NCI-H345 treated with DMSO at 0.1 percent for 48 hours (cell line): Measurements from ENCODE around the gene PTPRA.
"Not testable (repeated sequence)": the region's sequence is repeated elsewhere in the genome, so short reads cannot be mapped to it uniquely, and the experiment has no call there.

Experiments
- DNase-seq: peaks from one replicate; lab custom pipeline; 2025; ENCODE audit not compliant: unreplicated experiment; lab: John Stamatoyannopoulos, UW

PTPRA gene

DNA sequence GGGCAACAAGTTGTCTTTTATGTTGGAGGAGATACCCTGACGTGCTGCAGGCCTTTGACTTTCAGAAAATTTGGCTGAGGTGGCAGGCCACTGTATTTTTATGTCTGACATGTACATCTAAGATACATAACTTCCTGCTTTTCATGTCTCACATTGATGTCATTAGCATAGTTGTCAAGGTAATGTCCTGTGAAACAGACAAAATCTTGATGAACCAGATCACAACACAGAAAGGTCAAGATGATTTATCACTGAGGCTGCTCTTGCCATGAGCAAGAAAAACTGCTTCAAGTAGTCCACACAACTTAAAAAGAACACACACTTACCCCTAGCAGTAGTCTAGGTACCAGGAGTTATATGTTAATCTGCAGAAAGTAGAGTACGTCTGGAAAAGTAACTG is 120.0 kb downstream of the PTPRA start:
- DNase-seq = no peak

- no peak for DNase-seq
These were observed 122.5 kb downstream of the PTPRA start for GRCh38 chr20:2995796-2996195.

GRCh38 chr20:2998728-2999127 is 125.4 kb downstream of the PTPRA start:
- no peak for DNase-seq

DNA sequence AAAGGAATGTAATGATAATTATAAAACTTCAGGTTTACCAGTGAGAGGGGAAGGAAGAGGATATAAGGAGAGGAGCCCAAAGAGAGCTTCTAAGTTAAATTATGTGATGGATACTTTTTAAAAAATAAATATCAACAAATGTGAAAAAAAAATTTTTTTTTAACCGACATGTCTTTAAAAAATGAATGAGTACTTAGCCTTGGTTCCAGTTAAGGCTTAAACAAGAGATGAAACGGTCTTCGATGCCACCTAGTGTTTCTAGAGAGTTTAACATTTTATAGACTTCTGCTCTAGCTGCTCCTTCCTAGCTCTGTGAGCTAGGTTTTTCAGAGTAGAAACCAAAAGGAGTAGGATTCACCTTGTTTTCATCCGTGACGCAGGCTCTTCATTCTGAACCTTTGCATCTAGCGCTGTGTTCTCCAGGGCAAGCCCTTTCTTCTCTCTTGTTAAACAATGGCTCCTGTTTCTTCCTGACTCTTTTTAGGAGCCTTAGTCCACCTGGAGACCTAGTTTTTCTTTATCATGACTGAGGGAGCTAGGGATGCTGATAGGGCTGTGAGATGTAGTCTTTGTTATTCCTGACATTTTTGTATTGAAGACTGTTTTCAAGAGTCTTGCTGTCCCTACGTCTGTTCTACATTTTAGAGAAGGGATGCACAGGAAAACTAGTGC is 127.7 kb downstream of the PTPRA start:
- peak; percentile 58 for DNase-seq

DNA sequence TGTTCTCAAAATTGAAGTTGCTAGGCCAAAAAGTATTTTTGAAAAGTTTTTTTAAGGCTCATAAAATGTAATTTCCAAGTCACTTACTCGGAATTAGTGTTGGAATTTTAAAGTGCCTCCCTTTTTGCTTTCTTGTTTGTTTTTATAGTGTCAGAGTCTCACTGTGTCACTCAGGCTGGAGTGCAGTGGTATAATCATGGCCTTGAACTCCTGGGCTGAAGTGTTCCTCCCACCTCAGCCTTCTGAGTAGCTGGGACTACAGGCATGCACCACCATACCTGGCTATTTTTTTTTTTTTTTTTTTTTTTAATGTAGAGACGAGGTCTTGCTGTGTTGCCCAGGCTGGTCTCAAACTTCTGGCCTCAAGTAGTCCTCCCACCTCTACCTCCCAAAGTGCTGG is 130.1 kb downstream of the PTPRA start:
- DNase-seq = no peak

DNA sequence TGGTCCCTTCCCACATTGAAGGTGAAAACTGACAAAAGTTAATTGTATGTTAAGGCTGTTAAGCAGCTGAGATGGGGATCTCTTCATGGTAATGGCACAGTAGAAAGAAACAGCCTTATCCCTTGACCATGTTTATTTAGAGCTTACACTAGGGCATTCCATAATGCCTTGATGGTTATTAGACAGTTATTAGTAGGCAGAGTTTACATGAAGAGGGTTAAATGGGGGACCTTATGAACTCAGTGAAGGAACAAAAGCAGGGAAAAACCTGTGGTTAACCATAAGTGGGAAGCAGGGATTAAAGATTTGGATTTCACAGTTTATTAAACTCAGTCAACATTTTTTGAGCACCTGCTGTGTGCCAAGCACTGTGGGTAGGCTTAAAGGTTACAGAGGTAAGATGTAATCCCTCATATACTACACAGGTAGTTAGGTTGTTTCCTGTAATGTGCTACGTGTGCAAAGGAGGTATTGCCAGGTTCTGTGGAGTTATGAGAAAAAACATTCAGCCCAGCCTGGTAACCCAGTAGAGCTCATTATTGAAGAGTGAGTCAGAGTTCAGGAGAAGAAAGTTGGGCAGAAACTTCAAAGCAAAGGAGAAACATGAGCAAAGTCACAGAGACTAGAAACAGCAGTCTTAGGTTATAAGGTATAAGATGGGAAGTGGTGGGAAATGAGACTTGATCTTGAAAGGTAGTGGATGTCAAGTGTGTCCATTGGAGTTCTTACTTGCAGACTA is 137.9 kb downstream of the PTPRA start:
- no peak for DNase-seq

DNA sequence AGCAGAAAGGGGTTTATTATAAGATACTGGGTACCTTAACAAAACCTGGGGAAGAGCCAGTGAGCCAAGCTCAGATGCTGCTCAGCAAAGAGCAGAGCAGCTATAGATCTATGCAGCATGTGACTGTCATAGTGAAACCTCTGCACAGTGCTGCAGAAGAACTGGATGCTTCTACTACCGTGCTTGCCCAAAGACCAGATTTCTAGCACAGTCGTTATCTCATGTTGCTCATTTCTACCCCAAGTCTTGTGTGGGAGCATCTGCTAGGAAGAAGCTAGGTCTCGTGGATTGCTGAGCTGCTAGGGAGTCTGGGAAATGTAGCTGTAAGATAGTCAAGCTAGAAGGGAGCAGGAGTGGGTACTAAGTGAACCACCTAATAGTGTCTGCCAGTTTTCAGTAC is 138.5 kb downstream of the PTPRA start:
- no peak for DNase-seq

DNA sequence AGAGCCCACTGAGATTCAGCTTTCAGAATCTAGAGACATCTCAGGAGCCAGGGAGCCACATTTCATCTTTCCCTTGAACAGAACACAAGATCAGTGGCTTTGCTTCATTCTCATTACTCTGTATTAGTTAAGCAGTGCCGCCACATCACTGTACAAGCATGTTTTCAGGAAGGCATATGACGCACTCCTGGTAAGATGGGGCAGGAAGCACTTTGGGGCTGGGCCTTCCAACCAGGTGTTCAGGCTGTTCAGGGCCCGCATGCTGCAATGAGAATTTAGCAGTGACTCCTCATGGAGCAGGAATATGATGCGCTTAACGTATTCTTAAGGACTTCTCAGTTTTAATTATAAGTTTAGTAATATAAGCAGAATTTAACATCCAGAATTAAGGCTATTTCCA is 140.5 kb downstream of the PTPRA start:
- no peak for DNase-seq

DNA sequence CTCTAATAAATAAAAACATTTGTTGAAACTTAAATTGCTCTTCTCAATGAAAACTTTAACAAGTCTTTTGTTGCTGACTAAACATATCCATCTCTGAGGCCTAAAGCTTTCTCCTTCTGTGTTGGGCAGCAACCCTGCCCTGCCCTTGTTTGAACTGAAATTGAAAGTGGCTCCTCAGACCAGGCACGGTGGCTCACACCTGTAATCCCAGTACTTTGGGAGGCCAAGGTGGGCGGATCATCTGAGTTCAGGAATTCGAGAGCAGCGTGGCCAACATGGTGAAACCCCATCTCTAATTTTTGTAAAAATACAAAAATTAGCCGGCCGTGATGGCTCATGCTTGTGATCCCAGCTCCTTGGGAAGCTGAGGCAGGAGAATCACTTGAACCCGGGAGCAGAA is 140.9 kb downstream of the PTPRA start:
- DNase-seq = no peak

- DNase-seq = no peak
These were observed 141.4 kb downstream of the PTPRA start for GRCh38 chr20:3014662-3015061.

DNA sequence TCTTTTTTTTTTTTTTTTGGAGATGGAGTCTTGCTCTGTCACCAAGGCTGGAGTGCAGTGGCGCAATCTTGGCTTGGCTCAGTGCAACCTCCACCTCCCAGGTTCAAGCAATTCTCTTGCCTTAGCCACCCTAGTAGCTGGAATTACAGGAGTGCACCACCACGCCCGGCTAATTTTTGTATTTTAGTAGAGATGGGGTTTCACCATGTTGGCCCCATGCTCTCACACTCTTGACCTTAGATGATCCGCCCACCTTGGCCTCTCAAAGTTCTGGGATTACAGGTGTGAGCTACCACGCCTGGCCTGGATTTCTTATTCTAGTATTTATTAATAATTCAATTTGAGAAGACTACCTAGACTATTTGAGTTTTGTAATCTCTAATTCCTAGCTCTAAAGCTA is 142.0 kb downstream of the PTPRA start:
- not testable (repeated sequence) for DNase-seq

GRCh38 chr20:3021327-3021726 is 148.0 kb downstream of the PTPRA start:
- no peak for DNase-seq

GRCh38 chr20:3021777-3022176 is 148.5 kb downstream of the PTPRA start:
- no peak for DNase-seq

DNA sequence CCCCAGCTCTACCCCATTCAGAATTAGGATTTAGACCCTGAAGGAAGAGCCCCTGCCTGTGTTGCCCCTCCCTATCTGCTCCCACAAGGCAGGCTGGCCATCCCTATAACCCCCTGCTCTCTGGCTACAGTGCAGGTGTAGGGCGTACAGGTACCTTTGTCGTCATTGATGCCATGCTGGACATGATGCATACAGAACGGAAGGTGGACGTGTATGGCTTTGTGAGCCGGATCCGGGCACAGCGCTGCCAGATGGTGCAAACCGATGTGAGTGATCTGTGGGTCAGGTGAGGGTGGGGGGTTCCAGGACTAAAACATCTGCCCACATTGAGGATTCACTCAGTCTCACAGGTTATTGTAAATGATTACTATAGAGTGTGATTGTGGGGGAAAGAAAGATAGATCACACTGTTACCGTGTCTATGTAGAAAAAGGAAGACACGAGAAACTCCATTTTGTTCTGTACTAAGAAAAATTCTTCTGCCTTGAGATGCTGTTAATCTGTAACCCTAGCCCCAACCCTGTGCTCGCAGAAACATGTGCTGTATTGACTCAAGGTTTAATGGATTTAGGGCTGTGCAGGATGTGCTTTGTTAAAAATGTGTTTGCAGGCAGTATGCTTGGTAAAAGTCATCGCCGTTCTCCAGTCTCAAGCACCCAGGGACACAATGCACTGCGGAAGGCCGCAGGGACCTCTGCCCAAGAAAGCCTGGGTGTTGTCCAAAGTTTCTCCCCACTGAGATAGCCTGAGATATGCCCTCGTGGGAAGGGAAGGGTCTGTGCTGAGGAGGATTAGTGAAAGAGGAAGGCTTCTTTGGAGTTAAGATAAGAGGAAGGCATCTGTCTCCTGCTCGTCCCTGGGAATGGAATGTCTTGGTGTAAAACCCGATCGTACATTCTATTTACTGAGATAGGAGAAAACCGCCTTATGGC is 149.5 kb downstream of the PTPRA start:
- not testable (repeated sequence) for DNase-seq

DNA sequence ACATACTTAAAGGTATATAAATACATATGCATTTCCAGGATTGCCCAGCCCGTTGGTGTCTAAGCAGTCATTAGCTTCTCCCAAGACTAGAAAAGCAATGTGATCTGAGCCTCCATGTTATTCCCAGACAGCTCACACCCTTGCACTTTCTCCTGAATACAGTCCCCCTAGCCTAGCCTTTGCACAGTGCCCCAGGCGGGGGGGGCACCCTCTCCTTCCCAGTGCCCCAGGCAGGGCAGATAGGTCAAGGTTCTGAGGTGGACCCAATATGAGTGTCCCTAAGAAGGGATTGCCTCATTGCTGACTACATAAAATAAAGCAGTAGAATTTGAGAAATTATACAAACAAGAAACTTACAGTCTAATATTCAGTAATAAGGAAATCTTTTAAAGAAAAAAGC is 154.7 kb downstream of the PTPRA start:
- no peak for DNase-seq

DNA sequence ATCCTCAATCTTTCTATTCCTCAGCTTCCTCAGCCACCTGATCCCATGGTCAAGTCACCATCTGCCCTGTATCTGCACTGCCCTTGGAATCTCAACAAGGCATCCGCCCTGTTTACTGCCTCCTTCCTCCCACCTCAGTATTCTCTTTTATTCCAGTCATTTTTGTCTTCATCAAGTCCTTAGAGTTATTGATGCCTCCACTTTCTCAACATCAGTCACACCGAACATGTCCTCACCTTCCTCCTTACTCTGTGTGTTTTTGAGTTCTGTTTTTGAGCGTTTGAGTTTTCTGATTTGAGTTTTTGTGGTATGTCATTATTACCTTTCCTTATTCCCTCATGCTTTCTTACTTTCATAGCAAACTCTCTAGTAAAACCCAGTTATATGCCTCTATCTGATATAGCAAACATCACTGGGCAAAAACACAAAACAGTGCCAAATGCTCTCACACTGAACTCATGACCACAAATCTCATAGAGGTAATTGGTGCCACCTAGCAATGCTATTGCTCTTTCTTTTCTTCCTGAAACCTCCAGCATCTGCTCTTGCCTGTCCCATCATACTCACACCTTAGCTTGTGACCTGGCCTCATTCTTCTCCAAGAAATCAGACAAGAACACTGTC is 158.4 kb downstream of the PTPRA start:
- no peak for DNase-seq

- DNase-seq = no peak
These were observed 159.3 kb downstream of the PTPRA start for GRCh38 chr20:3032624-3033023.

GRCh38 chr20:3037654-3038053 is 164.4 kb downstream of the PTPRA start:
- no peak for DNase-seq

GRCh38 chr20:3038454-3038853 is 165.2 kb downstream of the PTPRA start:
- DNase-seq = no peak

DNA sequence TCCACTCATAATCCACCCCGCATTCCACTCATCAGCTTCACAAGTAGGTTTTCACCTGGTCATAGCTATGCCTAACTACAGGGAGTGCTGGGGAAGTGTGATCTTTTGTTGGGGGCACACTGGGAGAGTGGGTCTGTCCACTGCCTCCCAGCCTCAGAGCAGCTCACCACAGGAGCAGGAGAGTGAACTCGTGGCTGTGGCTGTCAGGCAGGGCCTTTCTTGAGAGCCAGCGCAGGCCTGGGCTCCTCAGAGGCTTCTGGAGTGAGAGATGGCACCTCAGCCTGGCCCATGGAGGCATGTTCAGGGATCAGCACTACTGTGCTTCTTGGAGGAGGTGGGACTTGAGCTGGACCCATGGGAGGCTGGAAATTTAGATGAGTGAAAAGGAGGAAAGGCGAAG is 166.1 kb downstream of the PTPRA start:
- DNase-seq = no peak

DNA sequence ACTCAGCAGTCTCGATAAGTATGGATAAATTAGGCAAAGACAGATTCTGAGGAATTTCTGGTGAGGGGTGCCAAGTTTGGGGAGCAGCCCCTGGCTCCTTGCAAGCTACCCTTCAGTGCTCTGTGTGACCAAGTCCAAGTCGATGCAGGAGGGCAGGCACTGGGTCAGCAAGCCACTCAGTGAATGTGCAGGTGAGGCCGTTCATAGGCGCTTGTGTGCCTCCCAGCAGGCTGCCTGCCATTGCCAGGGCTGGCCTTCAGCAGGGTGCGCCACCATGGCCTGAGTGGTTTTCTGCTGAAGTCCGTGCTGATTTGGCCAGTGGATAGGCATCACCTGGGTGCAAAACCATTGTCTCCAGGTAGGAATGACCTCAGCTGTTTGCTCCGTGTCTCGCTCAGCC is 166.8 kb downstream of the PTPRA start:
- DNase-seq = no peak
